HEK293 (cell line): Measurements from ENCODE around the gene CHN2.

Experiments used
- CTCF ChIA-PET: fragments of 350-600 bp; formaldehyde crosslinking; extraction: SDS; loops from one replicate; lab custom pipeline; 2021; ENCODE audit warnings: antibody characterized with exemption; lab: Yijun Ruan, JAX
- POLR2A ChIA-PET: fragments of 300-600 bp; formaldehyde crosslinking; extraction: SDS; loops from one replicate; lab custom pipeline; 2020; ENCODE audit warnings: antibody characterized with exemption, inconsistent platforms; lab: Yijun Ruan, JAX
- H3K27ac ChIP-seq: fragments of 200-500 bp; sonication (Bioruptor generic); 2 replicates; pipeline ENCODE4 v1.5.1; 2014; ENCODE audit warnings: low read depth, low read length, control low read depth, inconsistent platforms; ENCODE audit errors: extremely low read depth
- H3K36me3 ChIP-seq, 2 experiments: fragments of 200-500 bp in 1 of 2; sonication (Bioruptor generic) in 1 of 2; 1 replicate in 1 of 2; 2 replicates in 1 of 2; pipeline ENCODE4 v1.5.1; 2014 to 2017; ENCODE audit warnings: inconsistent platforms in 2 of 2, low read length in 2 of 2; ENCODE audit not compliant: control insufficient read depth in 2 of 2, insufficient read depth in 1 of 2
- H3K4me1 ChIP-seq: fragments of 200-500 bp; sonication (Bioruptor generic); 2 replicates; pipeline ENCODE4 v1.5.1; 2014; ENCODE audit warnings: mild to moderate bottlenecking, low read length, inconsistent platforms; ENCODE audit not compliant: control insufficient read depth, insufficient read depth
- H3K4me3 ChIP-seq: 2 replicates; pipeline ENCODE4 v1.5.1; 2011; ENCODE audit warnings: low read depth, mild to moderate bottlenecking, control low read depth, low read length, moderate library complexity
- H3K9me3 ChIP-seq: fragments of 200-500 bp; sonication (Bioruptor generic); 2 replicates; pipeline ENCODE4 v1.5.1; 2014; ENCODE audit warnings: low read depth, low read length, inconsistent platforms; ENCODE audit not compliant: control insufficient read depth, insufficient read depth
- INSM2 ChIP-seq: fragments of 450-650 bp; formaldehyde crosslinking; IDR thresholded peaks from 2 replicates; pipeline ENCODE4 v1.5.1; 2016; ENCODE audit warnings: missing biosample characterization, missing genetic modification characterization
- KLF7 ChIP-seq: fragments of 450-650 bp; formaldehyde crosslinking; IDR thresholded peaks from 2 replicates; pipeline ENCODE4 v1.5.1; 2016; ENCODE audit warnings: missing biosample characterization, missing genetic modification characterization, borderline replicate concordance
- SP3 ChIP-seq: fragments of 450-650 bp; formaldehyde crosslinking; IDR thresholded peaks from 2 replicates; pipeline ENCODE4 v1.5.1; 2016; ENCODE audit warnings: missing biosample characterization, missing genetic modification characterization
- ZBTB10 ChIP-seq: fragments of 450-650 bp; formaldehyde crosslinking; IDR thresholded peaks from 2 replicates; pipeline ENCODE4 v1.5.1; 2016; ENCODE audit warnings: missing biosample characterization, missing genetic modification characterization
- ZBTB7A ChIP-seq: fragments of 450-650 bp; formaldehyde crosslinking; IDR thresholded peaks from 2 replicates; pipeline ENCODE4 v1.5.1; 2016; ENCODE audit warnings: low read depth, missing biosample characterization, missing genetic modification characterization
- ZBTB8A ChIP-seq: fragments of 450-650 bp; formaldehyde crosslinking; IDR thresholded peaks from 2 replicates; pipeline ENCODE4 v1.5.1; 2016; ENCODE audit warnings: missing biosample characterization, missing genetic modification characterization
- ZFP41 ChIP-seq: fragments of 450-650 bp; formaldehyde crosslinking; IDR thresholded peaks from 2 replicates; pipeline ENCODE4 v1.5.1; 2016; ENCODE audit warnings: missing biosample characterization, missing genetic modification characterization, borderline replicate concordance
- ZFP69B ChIP-seq: fragments of 450-650 bp; formaldehyde crosslinking; IDR thresholded peaks from 2 replicates; pipeline ENCODE4 v1.5.1; 2016; ENCODE audit warnings: missing biosample characterization, missing genetic modification characterization
- ZNF214 ChIP-seq: fragments of 450-650 bp; formaldehyde crosslinking; IDR thresholded peaks from 2 replicates; pipeline ENCODE4 v1.5.1; 2017; ENCODE audit warnings: missing biosample characterization, mild to moderate bottlenecking, missing genetic modification characterization, borderline replicate concordance
- ZNF362 ChIP-seq: fragments of 450-650 bp; formaldehyde crosslinking; IDR thresholded peaks from 2 replicates; pipeline ENCODE4 v1.5.1; 2016; ENCODE audit warnings: missing biosample characterization, missing genetic modification characterization
- ZNF394 ChIP-seq: fragments of 450-650 bp; formaldehyde crosslinking; IDR thresholded peaks from 2 replicates; pipeline ENCODE4 v1.5.1; 2016; ENCODE audit warnings: missing biosample characterization, missing genetic modification characterization, mild to moderate bottlenecking, moderate library complexity, borderline replicate concordance
- ZNF530 ChIP-seq: fragments of 450-650 bp; formaldehyde crosslinking; IDR thresholded peaks from 2 replicates; pipeline ENCODE4 v1.5.1; 2016; ENCODE audit warnings: low read depth, missing biosample characterization, missing genetic modification characterization
- ZNF843 ChIP-seq: fragments of 450-650 bp; formaldehyde crosslinking; IDR thresholded peaks from 2 replicates; pipeline ENCODE4 v1.5.1; 2016; ENCODE audit warnings: missing biosample characterization, missing genetic modification characterization
- ZSCAN23 ChIP-seq: fragments of 450-650 bp; formaldehyde crosslinking; IDR thresholded peaks from 2 replicates; pipeline ENCODE4 v1.5.1; 2016; ENCODE audit warnings: missing biosample characterization, missing genetic modification characterization
- TF ChIP-seq, protein P1 (sequence below): fragments of 450-650 bp; formaldehyde crosslinking; IDR thresholded peaks from 2 replicates; pipeline ENCODE4 v1.5.1; 2016; ENCODE audit warnings: missing biosample characterization, missing genetic modification characterization
- TF ChIP-seq, protein P2 (sequence below): fragments of 450-650 bp; formaldehyde crosslinking; IDR thresholded peaks from 2 replicates; pipeline ENCODE4 v1.5.1; 2016; ENCODE audit warnings: missing biosample characterization, missing genetic modification characterization

CHN2 gene

DNA sequence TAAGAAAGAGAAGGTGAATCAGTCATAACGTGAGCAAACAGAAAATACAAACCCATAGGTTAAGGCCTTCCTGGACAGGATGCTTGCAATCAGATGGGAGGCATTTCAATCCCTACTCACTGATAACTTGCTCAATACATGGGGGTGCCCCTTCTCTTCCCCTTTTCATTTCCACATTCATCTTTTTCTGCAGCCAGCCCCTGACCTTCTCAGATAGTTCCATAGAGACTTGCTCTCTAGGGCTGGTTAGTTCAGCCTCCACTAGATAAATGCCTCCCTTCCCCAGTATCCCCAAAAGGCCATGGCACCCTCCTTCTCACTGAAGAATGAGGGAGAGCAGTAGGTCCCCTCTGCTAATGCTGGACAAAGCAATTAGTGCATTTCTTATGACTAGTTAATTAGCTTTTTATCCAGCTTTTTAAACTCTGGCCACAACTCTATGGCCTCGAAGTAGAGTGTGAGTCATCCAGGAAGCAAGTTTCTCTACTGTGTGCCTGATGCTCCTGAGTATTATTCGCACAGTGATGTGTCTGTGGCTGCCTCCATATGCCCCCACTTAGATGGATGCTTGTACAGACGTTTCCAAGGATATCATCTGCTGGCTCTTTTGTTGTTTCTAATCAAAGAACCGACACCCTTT, 12.7 kb downstream of the CHN2 start:
- CTCF ChIA-PET, result interaction anchor here (0.6 to 2.0 kb wide), 4 partner anchors 17 to 200 kb away, joined by 3 to 9 read pairs (median 3); no protein-coding TSS in a partner anchor
- no peak overlapping the region for H3K27ac ChIP-seq
- peaks cover 9% of the 10 kb centered on the region; the same call in 1 of the 2 replicates for H3K4me1 ChIP-seq
- no peak overlapping the region for H3K4me3 ChIP-seq
- no peak for TF ChIP-seq KLF7 (tag by site-specific recombination)
- peak; percentile 83 for TF ChIP-seq ZNF394 (tag by site-specific recombination)
- no peak for TF ChIP-seq ZFP69B (tag by site-specific recombination)
- H3K36me3 ChIP-seq, result no peaks in the 10 kb centered on the region
- no peaks in the 10 kb centered on the region for H3K9me3 ChIP-seq
- POLR2A ChIA-PET, result no interaction called here

DNA sequence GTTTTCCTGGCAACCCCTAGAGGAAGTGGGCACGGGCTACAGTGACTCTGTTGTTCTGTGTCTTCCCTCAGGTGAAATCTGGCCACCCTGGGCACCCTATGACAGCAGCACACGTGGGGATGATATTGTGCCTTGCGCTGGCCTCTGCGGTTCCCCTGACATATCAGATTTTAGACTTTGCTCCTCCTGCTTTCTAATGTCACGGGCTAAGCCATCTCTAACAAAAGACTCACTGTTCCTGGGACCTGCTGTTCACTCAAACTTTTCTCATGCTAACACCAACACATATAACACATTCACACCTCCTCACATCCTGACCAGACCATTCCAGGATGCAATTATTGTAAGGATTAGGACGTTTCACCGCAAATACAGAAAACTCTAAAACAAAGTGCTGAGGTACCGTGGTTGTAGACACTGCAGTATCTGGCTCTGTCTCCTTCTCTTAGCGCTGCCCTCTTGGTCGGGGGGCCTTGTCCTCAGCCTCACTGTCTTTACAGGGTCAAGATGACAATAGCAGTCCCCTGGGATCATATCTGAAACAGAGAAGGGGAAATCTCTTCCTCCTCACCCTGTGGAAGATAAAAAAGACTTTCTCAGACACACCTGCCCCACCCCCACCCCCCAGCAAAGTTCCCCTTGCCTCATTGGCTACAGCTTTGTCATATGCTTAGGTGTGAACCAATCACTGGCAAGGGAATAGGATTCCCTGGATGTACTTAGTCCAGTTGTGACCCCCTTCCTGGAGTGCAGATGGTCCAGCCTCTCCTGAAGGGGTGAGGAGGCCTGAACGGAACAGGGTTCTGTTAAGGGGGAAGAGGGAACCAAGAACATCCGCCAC, 14.1 kb downstream of the CHN2 start:
- ChIA-PET POLR2A (no interaction called here), CTCF (interaction anchor here (2.0 kb wide), 1 partner anchor 19 kb away, joined by 9 read pairs; no protein-coding TSS in a partner anchor)
- Histone ChIP-seq H3K9me3 (no peaks in the 10 kb centered on the region), H3K4me1 (peaks cover 9% of the 10 kb centered on the region; the same call in 1 of the 2 replicates), H3K36me3 (no peaks in the 10 kb centered on the region), H3K27ac (no peak overlapping the region), H3K4me3 (no peak overlapping the region)
- TF ChIP-seq ZNF843 (tag by site-specific recombination) (no peak), SP3 (tag by site-specific recombination) (no peak), ZSCAN23 (tag by site-specific recombination) (no peak)
- TF ChIP-seq, protein P1, sequence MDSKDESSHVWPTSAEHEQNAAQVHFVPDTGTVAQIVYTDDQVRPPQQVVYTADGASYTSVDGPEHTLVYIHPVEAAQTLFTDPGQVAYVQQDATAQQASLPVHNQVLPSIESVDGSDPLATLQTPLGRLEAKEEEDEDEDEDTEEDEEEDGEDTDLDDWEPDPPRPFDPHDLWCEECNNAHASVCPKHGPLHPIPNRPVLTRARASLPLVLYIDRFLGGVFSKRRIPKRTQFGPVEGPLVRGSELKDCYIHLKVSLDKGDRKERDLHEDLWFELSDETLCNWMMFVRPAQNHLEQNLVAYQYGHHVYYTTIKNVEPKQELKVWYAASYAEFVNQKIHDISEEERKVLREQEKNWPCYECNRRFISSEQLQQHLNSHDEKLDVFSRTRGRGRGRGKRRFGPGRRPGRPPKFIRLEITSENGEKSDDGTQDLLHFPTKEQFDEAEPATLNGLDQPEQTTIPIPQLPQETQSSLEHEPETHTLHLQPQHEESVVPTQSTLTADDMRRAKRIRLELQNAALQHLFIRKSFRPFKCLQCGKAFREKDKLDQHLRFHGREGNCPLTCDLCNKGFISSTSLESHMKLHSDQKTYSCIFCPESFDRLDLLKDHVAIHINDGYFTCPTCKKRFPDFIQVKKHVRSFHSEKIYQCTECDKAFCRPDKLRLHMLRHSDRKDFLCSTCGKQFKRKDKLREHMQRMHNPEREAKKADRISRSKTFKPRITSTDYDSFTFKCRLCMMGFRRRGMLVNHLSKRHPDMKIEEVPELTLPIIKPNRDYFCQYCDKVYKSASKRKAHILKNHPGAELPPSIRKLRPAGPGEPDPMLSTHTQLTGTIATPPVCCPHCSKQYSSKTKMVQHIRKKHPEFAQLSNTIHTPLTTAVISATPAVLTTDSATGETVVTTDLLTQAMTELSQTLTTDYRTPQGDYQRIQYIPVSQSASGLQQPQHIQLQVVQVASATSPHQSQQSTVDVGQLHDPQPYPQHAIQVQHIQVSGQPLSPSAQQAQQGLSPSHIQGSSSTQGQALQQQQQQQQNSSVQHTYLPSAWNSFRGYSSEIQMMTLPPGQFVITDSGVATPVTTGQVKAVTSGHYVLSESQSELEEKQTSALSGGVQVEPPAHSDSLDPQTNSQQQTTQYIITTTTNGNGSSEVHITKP (tag by site-specific recombination), result 0 out of 2 replicates have a peak, but pooled peaks have one; percentile 18

DNA sequence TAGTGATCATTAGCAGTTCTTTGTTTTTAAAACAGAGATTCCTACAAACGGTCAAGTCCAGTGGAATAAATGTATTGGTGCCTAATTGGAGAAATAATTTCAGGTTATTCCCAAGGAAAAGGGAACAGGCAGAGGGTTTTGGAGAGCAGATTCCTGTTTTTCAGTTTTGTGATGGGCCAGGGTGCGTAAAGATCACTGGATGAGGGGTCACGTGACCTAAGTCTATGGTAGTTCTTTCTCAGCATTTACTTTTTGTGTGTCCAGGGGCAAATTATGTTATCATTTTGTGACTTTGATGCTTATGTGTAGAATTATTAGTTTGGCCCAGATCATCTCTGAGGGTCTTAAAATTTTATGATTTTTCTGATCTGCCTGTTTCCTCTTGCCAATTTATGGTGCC, 15.2 kb downstream of the CHN2 start:
- Histone ChIP-seq H3K27ac (no peak overlapping the region), H3K4me3 (no peak overlapping the region), H3K9me3 (no peaks in the 10 kb centered on the region), H3K36me3 (no peaks in the 10 kb centered on the region), H3K4me1 (peaks cover 5% of the 10 kb centered on the region; the same call in 1 of the 2 replicates)
- ChIA-PET CTCF (no interaction called here), POLR2A (no interaction called here)
- TF ChIP-seq ZNF530 (no peak), ZBTB8A (tag by site-specific recombination) (no peak), ZFP41 (no peak), ZBTB7A (tag by site-specific recombination) (no peak), INSM2 (tag by site-specific recombination) (no peak), ZFP69B (tag by site-specific recombination) (no peak), ZNF214 (tag by site-specific recombination) (no peak), ZNF362 (tag by site-specific recombination) (no peak), ZBTB10 (tag by site-specific recombination) (no peak)
- TF ChIP-seq, protein P2, sequence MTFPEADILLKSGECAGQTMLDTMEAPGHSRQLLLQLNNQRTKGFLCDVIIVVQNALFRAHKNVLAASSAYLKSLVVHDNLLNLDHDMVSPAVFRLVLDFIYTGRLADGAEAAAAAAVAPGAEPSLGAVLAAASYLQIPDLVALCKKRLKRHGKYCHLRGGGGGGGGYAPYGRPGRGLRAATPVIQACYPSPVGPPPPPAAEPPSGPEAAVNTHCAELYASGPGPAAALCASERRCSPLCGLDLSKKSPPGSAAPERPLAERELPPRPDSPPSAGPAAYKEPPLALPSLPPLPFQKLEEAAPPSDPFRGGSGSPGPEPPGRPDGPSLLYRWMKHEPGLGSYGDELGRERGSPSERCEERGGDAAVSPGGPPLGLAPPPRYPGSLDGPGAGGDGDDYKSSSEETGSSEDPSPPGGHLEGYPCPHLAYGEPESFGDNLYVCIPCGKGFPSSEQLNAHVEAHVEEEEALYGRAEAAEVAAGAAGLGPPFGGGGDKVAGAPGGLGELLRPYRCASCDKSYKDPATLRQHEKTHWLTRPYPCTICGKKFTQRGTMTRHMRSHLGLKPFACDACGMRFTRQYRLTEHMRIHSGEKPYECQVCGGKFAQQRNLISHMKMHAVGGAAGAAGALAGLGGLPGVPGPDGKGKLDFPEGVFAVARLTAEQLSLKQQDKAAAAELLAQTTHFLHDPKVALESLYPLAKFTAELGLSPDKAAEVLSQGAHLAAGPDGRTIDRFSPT, result no peak
